ENCODE measurements around the gene ATP8B4.

ATP8B4 gene

GRCh38 chr15:49809894-49810609 is 309.0 kb downstream of the ATP8B4 start:
- DNase-seq (ENCODE audit: low read depth): no peak

DNA sequence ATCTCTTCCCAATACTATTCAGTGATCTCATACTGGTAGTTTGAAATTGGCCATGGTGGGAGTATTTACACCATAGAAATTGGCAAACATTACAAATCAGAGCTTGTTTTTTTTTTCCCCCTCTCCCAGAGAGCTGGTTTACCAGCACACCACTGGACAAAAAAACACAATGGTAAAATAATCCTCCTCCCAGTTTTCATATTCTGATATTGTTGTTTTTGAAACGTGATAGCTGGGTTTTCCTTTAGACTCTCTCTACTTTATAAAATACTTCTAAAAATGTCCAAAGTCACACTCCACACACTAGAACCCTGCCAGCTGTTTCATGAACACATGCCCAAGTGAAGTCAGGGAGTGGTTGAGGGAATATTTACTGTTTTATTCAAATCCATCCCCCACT is 310.7 kb downstream of the ATP8B4 start:
- DNase-seq (ENCODE audit: low read depth): no peak
